Measurements from ENCODE around the gene AQP12B. TPM values are rescaled to one million over a fixed set of nuclear protein-coding genes. Genes with fewer than 3 reads are reported as not detected.
A peak's percentile ranks its signal among the peaks of the same experiment; 100 is the strongest.

Gene AQP12B
- total and polyA plus RNA-seq, 7 experiments from 2014 or later, result not detected

DNA sequence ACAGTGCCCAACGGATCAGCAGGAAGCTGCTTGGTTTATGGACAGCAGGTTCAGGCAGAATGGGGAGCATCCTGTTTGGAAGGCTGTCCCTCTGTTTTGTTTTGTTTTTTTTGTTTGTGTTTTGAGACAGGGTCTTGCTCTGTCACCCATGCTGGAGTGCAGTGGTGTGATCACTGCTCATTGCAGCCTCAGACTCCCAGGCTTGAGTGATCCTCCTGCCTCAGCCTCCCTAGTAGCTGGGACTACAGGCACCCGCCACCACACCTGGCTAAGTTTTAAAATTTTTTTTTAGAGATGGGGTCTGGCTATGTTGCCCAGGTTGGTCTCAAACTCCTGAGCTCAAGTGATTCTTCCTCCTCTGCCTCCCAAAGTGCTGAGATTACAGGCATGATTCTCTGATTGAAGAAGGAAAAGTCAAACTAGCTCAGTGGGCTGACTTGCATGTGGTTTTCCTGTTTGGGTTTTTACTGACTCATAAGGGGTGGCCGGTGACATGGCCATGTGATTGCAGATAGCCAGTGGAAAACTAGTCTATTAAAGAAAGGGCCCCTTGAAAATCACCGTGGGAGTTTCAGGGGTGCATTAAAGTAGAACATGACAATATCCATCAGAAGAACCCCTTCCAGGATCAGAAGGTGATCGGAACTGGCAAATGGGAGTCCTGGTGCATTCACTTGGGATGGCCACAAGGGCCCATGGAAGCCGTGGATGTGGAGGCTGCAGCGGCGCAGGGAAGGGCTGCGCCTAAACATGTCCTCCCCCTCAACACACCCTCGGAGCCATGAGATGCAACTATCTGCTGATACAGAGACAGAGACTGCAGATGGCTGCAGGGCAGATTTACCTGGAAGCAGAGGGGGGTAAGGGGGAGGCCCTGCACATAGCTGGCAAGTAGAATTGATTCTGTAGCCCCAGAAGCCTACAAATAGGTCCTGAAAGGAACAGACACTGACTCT, 26.5 kb downstream of the AQP12B start:
- Histone ChIP-seq H3K27ac (ENCODE audit: low read depth, low read length) (no peak overlapping the region), H3K4me3 (ENCODE audit: low read length) (no peak overlapping the region), H3K36me3 (ENCODE audit: control insufficient read depth in 2 of 3, insufficient read depth in 3 of 3, low read length in 3 of 3) (no peaks in the 10 kb centered on the region), H3K27me3 (ENCODE audit: control insufficient read depth in 2 of 2, insufficient read depth in 2 of 2, low read length in 2 of 2) (no peaks in the 10 kb centered on the region), H3K4me1 (ENCODE audit: control insufficient read depth in 2 of 2, insufficient read depth in 2 of 2, low read length in 2 of 2) (peaks cover 0 to 5% of the 10 kb centered on the region in 2 donors), H3K9me3 (ENCODE audit: control insufficient read depth in 2 of 3, low read length in 3 of 3) (no peaks in the 10 kb centered on the region)
- Mint-ChIP-seq H3K27me3 (peaks cover 4 to 71% (median 13%) of the 10 kb centered on the region in 5 donors), H3K9me3 (peaks cover 0 to 4% (median 3%) of the 10 kb centered on the region in 11 donors), H3K27ac (no peak overlapping the region), H3K4me3 (no peak overlapping the region), H3K36me3 (peaks cover 0 to 9% (median 0%) of the 10 kb centered on the region in 5 donors), H3K4me1 (peaks cover 0 to 12% (median 0%) of the 10 kb centered on the region in 7 donors)
- no peak for DNase-seq
- ATAC-seq, result peak; percentile 61
- intact Hi-C loops (cut with micrococcal nuclease), result loop anchor here in 1 of 2 donors (2.0 kb wide), 1 partner anchor 35 kb away; no protein-coding TSS in a partner anchor
- ChIA-PET CTCF (no interaction called here), POLR2A (no interaction called here)

DNA sequence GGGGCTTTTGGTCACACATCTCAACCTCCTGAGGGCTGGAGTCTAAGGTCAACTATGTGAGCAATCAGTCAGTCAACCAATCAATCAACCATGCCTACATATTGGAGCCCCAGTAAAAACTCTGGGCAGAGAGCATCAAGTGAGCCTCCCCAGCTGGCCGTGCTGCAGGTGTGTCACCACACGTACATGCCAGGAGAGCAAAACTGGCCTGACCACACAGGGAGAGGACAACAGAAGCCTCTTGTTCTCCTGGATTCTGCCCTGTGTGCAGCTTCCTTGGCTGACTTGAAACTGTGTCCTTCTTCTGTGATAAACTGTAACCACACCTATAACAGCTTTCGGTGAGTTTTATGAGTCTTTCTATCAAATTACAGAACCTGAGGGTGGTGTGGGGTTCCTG, 31.5 kb downstream of the AQP12B start:
- CTCF ChIA-PET, result no interaction called here
- H3K4me3 ChIP-seq (ENCODE audit: low read length), result no peak overlapping the region
- peaks cover 0 to 4% of the 10 kb centered on the region in 2 donors for H3K4me1 ChIP-seq (ENCODE audit: control insufficient read depth in 2 of 2, insufficient read depth in 2 of 2, low read length in 2 of 2)
- H3K27ac ChIP-seq (ENCODE audit: low read depth, low read length), result no peak overlapping the region
- Mint-ChIP-seq H3K36me3 (peaks cover 0 to 14% (median 0%) of the 10 kb centered on the region in 5 donors), H3K4me3 (no peak overlapping the region), H3K9me3 (peaks cover 0 to 3% (median 0%) of the 10 kb centered on the region in 11 donors), H3K27me3 (peaks cover 8 to 61% (median 19%) of the 10 kb centered on the region in 5 donors), H3K4me1 (peaks cover 0 to 12% (median 3%) of the 10 kb centered on the region in 7 donors), H3K27ac (no peak overlapping the region)
- no peaks in the 10 kb centered on the region for H3K9me3 ChIP-seq (ENCODE audit: control insufficient read depth in 2 of 3, low read length in 3 of 3)
- H3K27me3 ChIP-seq (ENCODE audit: control insufficient read depth in 2 of 2, insufficient read depth in 2 of 2, low read length in 2 of 2), result no peaks in the 10 kb centered on the region
- no peak for DNase-seq
- intact Hi-C loops (cut with micrococcal nuclease), result no loop called here
- H3K36me3 ChIP-seq (ENCODE audit: control insufficient read depth in 2 of 3, insufficient read depth in 3 of 3, low read length in 3 of 3), result no peaks in the 10 kb centered on the region
- no peak for ATAC-seq
- POLR2A ChIA-PET, result no interaction called here

DNA sequence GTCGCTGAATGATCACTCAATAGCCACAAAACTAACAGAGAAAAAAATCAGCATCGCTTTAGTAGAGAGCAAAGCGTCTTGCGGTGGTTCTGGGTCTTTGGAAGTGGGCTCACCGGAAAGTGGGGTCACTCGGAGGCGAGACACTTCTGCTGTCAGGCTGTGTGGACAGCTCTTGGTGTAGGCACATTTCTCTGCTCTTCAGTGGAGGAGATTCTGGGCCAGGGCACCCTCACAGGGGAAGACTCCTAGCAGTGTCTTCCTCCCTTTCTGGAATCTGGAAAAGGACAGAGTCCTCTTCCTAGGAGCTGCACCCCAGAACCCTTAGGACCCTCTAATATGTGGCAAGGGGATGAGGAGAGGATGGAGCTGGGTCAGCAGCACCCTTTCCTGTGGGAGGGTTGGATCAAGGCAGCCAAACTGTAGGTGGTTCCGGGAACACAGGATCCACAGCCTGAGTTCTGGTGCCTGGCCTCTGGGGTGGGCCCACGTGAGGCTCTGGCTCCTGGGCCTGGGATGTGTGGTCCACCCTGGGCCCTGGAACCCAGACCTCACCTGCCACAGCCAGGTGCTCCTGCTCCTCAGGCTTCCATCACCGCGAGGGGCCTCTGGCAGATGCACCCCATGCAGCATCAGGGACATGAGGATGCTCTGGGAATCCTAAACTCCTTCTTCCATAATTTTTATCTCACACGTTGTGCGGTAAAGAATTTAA, 32.3 kb downstream of the AQP12B start:
- ATAC-seq (no peak), DNase-seq (no peak)
- Mint-ChIP-seq H3K27ac (no peak overlapping the region), H3K27me3 (peaks cover 8 to 59% (median 19%) of the 10 kb centered on the region in 5 donors), H3K4me3 (no peak overlapping the region), H3K9me3 (peaks cover 0 to 3% (median 0%) of the 10 kb centered on the region in 11 donors), H3K36me3 (peaks cover 0 to 14% (median 0%) of the 10 kb centered on the region in 5 donors), H3K4me1 (peaks cover 0 to 16% (median 8%) of the 10 kb centered on the region in 7 donors)
- CTCF ChIA-PET, result interaction anchor here (0.5 kb wide), 1 partner anchor 1824 kb away, joined by 3 read pairs; no protein-coding TSS in a partner anchor
- Histone ChIP-seq H3K27ac (ENCODE audit: low read depth, low read length) (no peak overlapping the region), H3K4me3 (ENCODE audit: low read length) (no peak overlapping the region), H3K27me3 (ENCODE audit: control insufficient read depth in 2 of 2, insufficient read depth in 2 of 2, low read length in 2 of 2) (no peaks in the 10 kb centered on the region), H3K36me3 (ENCODE audit: control insufficient read depth in 2 of 3, insufficient read depth in 3 of 3, low read length in 3 of 3) (no peaks in the 10 kb centered on the region), H3K4me1 (ENCODE audit: control insufficient read depth in 2 of 2, insufficient read depth in 2 of 2, low read length in 2 of 2) (peaks cover 0 to 4% of the 10 kb centered on the region in 2 donors), H3K9me3 (ENCODE audit: control insufficient read depth in 2 of 3, low read length in 3 of 3) (no peaks in the 10 kb centered on the region)
- POLR2A ChIA-PET, result no interaction called here
- intact Hi-C loops (cut with micrococcal nuclease), result no loop called here

DNA sequence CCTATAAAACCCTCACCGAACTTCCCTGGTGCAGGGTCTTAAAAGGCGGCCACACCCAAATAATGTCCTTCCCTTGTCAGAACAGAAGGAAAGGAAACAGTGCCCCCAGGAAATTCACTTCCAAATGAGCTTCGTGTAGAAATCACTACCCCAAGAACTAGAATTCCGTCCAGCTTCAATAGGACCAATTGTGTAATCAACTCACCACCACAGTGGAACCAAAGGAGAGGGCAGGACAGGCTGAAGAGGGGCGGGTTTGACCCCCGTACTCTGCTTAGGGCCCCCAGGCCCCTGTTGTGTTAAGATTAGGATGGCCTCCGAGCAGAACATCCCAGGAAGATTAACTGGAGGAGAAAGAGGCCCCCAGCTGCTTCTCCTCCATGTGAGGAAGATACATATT, 33.4 kb downstream of the AQP12B start:
- Mint-ChIP-seq H3K36me3 (peaks cover 0 to 8% (median 0%) of the 10 kb centered on the region in 5 donors), H3K9me3 (peaks cover 0 to 3% (median 0%) of the 10 kb centered on the region in 11 donors), H3K4me1 (peaks cover 0 to 9% (median 8%) of the 10 kb centered on the region in 7 donors), H3K27me3 (peaks cover 0 to 48% (median 19%) of the 10 kb centered on the region in 5 donors), H3K27ac (no peak overlapping the region), H3K4me3 (no peak overlapping the region)
- ChIA-PET CTCF (no interaction called here), POLR2A (no interaction called here)
- peaks cover 0 to 4% of the 10 kb centered on the region in 2 donors for H3K4me1 ChIP-seq (ENCODE audit: control insufficient read depth in 2 of 2, insufficient read depth in 2 of 2, low read length in 2 of 2)
- DNase-seq (no peak), ATAC-seq (no peak)
- no peaks in the 10 kb centered on the region for H3K9me3 ChIP-seq (ENCODE audit: control insufficient read depth in 2 of 3, low read length in 3 of 3)
- no peaks in the 10 kb centered on the region for H3K36me3 ChIP-seq (ENCODE audit: control insufficient read depth in 2 of 3, insufficient read depth in 3 of 3, low read length in 3 of 3)
- no peaks in the 10 kb centered on the region for H3K27me3 ChIP-seq (ENCODE audit: control insufficient read depth in 2 of 2, insufficient read depth in 2 of 2, low read length in 2 of 2)
- H3K27ac ChIP-seq (ENCODE audit: low read depth, low read length), result no peak overlapping the region
- H3K4me3 ChIP-seq (ENCODE audit: low read length), result no peak overlapping the region
- intact Hi-C loops (cut with micrococcal nuclease), result no loop called here

DNA sequence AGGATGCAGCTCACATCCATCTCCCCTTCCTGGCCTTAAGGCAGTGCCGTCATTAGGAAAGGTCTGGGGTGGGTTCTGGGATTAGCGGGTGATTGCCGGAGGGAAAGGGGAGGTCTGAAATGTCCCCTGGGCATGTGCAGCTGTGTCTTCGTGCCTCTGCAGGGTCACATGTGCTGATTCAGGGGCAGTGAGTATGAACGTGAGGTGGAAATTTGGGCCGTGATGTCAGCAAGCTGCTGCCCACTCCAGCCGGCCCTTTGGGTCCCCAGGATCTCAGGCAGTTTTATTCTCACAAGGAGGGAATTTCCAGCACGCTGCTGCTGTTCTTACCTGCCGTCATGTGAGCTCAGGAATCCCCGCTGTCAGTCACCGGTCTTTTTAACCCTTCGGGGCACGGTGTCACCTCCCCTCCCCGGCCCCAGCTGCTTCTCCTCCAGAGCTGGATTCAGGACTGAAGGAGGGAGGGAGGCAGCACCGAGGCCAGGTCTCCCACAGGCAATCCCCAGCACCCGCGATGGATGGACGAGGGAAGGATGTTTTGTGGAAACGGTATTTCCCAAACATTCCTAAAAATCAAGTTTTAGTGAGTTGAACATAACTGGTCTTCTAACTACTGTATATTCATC, 33.9 kb downstream of the AQP12B start:
- no peaks in the 10 kb centered on the region for H3K27me3 ChIP-seq (ENCODE audit: control insufficient read depth in 2 of 2, insufficient read depth in 2 of 2, low read length in 2 of 2)
- CTCF ChIA-PET, result no interaction called here
- H3K27ac ChIP-seq (ENCODE audit: low read depth, low read length), result no peak overlapping the region
- peaks cover 0 to 4% of the 10 kb centered on the region in 2 donors for H3K4me1 ChIP-seq (ENCODE audit: control insufficient read depth in 2 of 2, insufficient read depth in 2 of 2, low read length in 2 of 2)
- no peak overlapping the region for H3K27ac Mint-ChIP-seq
- H3K9me3 Mint-ChIP-seq, result peaks cover 0 to 3% (median 0%) of the 10 kb centered on the region in 11 donors
- peaks cover 0 to 8% (median 0%) of the 10 kb centered on the region in 5 donors for H3K36me3 Mint-ChIP-seq
- H3K9me3 ChIP-seq (ENCODE audit: control insufficient read depth in 2 of 3, low read length in 3 of 3), result no peaks in the 10 kb centered on the region
- H3K36me3 ChIP-seq (ENCODE audit: control insufficient read depth in 2 of 3, insufficient read depth in 3 of 3, low read length in 3 of 3), result no peaks in the 10 kb centered on the region
- ATAC-seq (no peak), DNase-seq (no peak)
- H3K4me3 Mint-ChIP-seq, result no peak overlapping the region
- intact Hi-C loops (cut with micrococcal nuclease), result no loop called here
- peaks cover 0 to 9% (median 8%) of the 10 kb centered on the region in 7 donors for H3K4me1 Mint-ChIP-seq
- no peak overlapping the region for H3K4me3 ChIP-seq (ENCODE audit: low read length)
- H3K27me3 Mint-ChIP-seq, result peaks cover 0 to 46% (median 19%) of the 10 kb centered on the region in 5 donors
- POLR2A ChIA-PET, result no interaction called here

DNA sequence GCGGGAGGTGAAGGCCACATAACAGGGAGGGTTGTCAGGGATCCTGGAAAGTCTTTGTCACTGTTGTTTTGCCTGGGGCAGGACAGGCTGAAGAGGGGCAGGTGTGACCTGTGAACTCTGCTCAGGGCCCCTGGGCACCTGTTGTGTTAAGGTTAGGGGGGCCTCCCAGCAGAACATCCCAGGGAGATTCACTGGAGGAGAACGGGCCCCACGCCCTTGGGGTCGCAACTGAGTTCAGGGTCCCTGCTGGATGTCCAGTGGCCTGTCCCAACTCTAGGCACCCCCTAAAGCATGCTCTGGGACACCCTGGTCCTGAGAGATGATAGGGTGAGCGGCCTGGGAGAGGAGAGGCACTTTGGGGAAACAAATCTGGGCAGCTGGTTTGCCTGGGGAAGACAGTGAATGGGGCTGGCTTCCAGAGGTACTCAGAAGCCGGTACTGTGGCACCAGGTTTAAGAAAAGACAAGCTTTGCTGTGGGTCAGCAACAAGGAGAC, 34.5 kb downstream of the AQP12B start:
- Mint-ChIP-seq H3K9me3 (peaks cover 0 to 3% (median 0%) of the 10 kb centered on the region in 11 donors), H3K36me3 (peaks cover 0 to 8% (median 0%) of the 10 kb centered on the region in 5 donors), H3K27me3 (peaks cover 0 to 41% (median 19%) of the 10 kb centered on the region in 5 donors), H3K4me1 (peaks cover 0 to 9% (median 8%) of the 10 kb centered on the region in 7 donors), H3K4me3 (no peak overlapping the region), H3K27ac (no peak overlapping the region)
- ChIA-PET CTCF (no interaction called here), POLR2A (no interaction called here)
- no peak for ATAC-seq
- peaks cover 0 to 4% of the 10 kb centered on the region in 2 donors for H3K4me1 ChIP-seq (ENCODE audit: control insufficient read depth in 2 of 2, insufficient read depth in 2 of 2, low read length in 2 of 2)
- no peak overlapping the region for H3K4me3 ChIP-seq (ENCODE audit: low read length)
- H3K27ac ChIP-seq (ENCODE audit: low read depth, low read length), result no peak overlapping the region
- DNase-seq, result no peak
- no peaks in the 10 kb centered on the region for H3K27me3 ChIP-seq (ENCODE audit: control insufficient read depth in 2 of 2, insufficient read depth in 2 of 2, low read length in 2 of 2)
- H3K36me3 ChIP-seq (ENCODE audit: control insufficient read depth in 2 of 3, insufficient read depth in 3 of 3, low read length in 3 of 3), result no peaks in the 10 kb centered on the region
- intact Hi-C loops (cut with micrococcal nuclease), result no loop called here
- H3K9me3 ChIP-seq (ENCODE audit: control insufficient read depth in 2 of 3, low read length in 3 of 3), result no peaks in the 10 kb centered on the region

Data from naive thymus-derived CD4-positive, alpha-beta T cell (primary cell).